NCI-H2227 (cell line): ENCODE data around the gene ZNF362.

Source experiments
- DNase-seq: peaks from one replicate; lab custom pipeline; 2025; ENCODE audit not compliant: unreplicated experiment; lab: John Stamatoyannopoulos, UW

ZNF362 gene

DNA sequence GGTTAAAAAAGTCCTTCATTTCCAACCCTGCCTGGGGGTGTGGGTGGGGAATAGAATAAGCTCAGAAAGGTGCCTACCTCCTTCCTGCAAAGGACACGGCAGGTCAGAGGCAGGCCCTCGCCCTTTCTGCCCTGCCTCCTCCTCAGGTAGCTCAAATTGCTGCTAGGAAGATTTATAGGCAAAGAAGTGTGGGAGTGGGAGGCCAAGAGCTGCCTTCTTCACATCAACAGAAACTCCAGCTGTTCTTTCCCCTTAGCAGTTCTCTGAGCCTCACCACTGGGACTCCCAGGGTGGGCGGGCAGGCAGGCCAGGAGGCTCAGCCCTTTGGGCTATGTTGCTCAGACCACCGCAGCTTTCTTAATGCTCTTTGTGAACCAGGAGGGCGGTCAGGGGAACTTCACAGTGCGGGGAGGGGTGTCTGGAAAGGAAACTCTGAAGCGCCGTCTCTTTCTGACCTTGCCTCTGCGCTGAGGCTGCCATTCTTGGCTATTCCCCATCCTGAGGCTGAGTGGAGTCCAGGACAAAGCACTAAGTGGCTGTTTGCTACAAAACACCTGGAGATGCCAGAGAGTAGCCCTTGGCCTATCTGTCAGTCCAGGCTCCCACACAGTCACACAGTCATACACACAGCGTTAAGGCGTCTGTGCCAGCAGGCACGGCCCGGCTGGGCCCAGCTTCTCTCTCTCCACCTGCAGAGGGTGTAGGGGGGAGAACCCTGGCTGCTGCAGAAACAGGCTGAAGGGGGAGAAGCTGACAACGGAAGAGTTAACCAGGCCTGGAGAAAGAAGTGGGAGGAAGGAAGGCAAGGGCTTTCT lies 67.6 kb downstream of the ZNF362 start:
- no peak for DNase-seq

DNA sequence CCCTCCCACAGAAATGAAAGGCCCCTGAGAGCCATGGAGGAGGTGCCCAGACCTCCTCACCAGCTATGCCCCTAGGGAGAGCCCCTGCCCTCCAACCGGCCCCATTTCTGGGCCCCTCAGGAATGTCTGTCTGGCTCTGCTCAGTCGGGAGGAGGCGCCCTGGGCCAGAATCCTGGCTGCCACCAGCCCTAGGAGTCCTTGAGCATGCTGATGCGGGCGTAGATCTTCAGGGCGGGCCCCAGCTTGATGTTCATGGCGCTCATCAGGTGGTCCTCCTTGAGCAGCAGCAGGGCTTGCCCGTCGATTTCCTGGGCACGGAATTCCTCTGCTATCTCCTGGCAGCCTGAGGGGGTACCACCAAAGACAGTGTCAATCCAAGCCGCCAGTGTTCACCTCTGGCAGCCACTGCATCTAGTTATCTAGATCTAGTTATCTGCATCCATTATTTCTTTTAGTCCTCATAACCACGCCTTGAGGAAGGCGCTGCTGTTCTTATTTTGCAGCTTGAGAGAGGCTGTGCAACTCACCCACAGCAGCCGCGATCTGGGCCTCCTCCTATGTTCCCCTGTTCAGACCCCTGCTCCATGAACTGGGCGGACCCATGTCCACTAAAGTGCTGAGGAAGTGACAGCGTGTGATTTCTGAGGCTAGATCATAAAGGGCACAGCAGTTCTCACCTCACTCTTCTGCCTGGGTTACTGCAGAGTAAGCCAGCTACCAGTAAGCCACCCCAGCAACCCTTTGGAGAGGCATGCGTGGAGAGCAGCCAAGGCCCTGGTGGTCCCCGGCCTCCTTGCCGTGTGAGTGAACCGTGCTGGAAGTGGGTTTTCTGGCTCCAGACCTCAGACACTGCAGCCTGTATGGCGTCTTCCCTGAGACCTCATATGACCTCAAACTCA lies 68.6 kb downstream of the ZNF362 start:
- DNase-seq = no peak

DNA sequence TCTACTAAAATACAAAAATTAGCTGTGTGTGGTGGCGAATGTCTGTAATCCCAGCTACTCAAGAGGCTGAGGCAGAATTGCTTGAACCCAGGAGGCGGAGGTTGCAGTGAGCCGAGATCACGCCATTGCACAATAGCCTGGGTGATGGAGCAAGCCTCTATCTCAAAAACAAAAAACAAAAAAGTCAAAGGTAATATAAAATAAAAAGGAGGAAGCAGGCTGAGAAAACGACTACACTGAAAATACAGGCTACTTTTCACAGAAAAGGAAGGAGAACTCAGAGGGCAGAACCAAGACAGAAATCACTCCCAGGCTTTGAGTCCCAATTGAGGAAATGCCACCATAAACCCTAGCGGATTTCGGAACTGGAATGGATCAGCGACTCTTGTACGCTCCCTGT lies 70.5 kb downstream of the ZNF362 start:
- no peak for DNase-seq

DNA sequence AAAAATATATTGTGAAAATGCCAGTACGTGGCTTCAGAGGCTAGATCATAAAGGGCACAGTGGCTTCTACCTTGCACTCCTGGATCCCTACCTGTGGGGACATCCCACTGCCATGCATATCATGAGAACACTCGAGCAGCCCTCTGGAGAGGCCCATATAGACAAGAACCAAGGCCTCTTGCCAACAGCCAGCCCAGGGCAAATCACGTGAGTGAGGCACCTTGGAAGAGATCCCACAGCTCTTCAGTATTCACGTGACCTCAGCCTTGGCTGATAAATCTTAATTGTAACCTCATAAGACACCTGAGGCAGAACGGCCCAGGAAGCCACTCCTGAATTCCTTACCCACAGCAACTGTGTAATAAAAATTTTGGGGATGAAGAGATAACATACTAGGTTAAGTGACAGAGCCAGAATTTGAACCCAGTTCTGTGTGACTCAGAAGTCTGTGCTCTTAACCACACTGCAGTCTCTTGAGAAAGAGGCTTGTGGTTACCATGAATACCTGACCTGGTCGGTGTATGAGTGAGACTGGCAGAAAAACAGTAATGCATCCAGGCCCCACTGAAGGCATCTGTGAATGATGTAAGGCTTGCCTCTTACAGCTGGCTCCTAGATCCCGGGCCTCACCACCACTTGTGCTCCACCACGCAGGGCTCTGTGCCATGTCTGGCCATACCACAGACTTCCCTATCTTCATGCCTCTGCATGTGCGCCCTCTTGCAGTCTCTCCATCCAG lies 71.5 kb downstream of the ZNF362 start:
- DNase-seq = no peak

- no peak for DNase-seq
These were observed 72.5 kb downstream of the ZNF362 start for GRCh38 chr1:33328817-33329216.

DNA sequence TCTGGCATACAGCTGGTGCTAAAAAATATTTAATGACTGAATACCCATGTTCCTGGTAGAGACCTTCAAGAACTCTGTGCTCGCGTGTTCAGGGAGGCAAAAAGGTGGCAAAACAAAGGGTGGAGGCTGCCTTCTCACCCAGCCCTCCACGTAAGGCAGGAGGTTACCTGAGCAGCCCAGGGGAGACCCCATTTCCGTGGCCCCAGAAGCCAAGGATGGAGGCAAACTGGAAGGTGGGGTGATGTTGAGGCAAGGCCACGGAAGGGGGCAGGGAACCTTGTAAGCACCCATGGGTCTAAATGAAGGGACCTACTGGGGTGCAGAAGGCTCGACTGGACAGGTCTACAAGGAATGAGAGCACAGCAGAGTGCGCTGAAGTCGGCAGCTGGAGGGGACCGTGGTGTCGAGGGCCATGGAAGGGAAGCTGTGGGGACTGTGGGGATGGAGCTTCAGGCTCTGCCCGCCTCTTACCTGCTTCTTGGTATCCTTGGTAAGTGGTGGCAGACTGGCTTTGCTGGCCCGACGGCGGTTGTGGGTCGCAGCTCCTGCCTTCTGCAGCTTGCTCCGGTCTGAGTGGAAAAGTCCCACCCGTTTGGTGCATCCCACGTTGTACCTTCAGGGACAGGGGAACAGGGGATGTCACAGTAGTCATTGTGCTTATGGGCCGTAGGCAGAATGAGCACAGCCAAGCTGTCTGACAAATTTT lies 73.5 kb downstream of the ZNF362 start:
- no peak for DNase-seq

GRCh38 chr1:33330361-33330890 lies 74.1 kb downstream of the ZNF362 start:
- DNase-seq = no peak

GRCh38 chr1:33330906-33331305 lies 74.6 kb downstream of the ZNF362 start:
- DNase-seq = no peak

DNA sequence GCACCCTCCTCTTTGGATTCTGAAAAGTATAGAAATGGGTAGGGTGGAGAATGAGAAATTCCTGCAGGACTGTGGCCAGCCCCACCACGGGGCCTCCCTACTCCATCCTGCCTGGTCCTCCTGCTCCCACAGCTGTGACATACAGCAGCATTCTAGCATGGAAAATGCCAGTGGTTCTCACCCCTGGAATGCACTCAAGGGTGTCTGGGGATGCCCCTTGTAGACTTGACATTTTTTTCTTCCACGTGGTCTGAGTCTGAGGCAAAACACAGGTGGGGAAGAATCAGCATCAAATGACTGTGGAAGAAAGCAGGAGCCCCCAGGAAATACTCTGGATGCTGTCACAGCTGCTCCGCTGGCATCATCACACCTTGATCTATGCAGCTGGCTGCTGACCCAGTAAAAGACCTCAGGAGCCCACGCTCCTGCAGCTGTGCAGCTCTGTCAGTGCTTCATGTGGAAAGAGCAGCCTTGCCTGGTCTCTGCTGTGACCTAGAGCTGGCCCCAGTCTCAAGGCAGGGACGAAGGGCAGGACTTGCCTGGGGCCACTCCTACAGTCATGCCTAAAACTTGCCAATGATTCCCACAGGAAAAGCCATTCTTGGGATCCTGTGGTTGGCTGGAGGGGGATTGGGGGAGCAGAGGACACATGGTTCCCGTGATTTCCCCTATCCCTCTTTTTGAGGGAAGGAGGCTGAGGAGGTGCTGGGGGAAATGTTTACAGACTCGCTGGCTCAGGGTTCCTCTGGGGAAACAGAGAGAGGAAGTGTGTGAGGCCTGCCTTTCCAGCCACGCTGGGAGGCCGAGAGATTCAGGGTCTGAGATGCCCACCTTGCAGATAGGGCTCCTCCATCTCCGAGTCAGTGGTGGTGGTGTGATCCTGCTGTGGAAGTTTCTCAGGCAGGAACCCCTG lies 75.4 kb downstream of the ZNF362 start:
- DNase-seq = no peak

DNA sequence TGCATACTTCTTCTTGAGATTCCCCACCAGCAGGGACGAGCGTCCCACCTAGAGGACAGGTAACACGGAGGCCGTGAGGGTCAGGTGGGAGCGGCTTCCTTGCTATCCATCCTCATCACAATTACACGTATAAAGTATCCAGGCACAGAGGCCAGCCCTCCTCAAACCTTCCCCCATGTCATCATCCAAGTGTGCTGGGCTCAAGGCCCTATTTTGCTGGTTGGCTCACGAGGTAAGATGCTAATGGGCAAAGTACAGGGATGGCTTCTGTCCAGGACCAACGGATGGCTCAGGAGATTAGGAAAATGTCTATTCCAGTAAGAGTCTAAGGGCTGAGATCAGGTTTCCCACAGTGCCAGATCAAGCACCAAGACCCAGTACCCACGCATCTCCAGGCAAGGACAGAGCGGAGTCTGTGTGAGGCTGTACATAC lies 76.1 kb downstream of the ZNF362 start:
- DNase-seq = no peak

GRCh38 chr1:33332881-33333280 lies 76.6 kb downstream of the ZNF362 start:
- DNase-seq = no peak

DNA sequence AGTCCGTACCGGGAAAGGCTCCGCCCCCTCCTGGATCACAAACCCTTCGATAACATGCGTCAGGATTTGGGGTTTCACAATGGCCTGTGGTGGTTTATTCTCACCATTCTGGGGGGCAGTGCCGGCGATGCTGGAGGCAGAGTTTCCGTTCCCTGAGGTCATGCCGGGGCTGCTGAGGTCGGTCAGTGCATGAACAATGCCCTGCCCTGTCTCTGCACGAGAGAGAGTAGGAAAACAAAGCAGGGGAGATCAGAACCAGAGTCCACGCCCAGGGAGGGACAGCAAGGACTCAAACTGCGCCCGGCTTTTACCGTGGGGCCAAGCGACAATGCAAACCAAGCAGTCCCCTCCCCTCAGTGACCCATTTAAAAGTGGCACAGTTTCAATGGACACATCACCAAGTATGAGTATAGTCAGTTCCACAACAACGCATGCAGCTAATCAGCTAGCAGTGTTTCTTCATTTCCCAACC lies 77.8 kb downstream of the ZNF362 start:
- no peak for DNase-seq

- no peak for DNase-seq
These were observed 78.7 kb downstream of the ZNF362 start for GRCh38 chr1:33335020-33335419.

DNA sequence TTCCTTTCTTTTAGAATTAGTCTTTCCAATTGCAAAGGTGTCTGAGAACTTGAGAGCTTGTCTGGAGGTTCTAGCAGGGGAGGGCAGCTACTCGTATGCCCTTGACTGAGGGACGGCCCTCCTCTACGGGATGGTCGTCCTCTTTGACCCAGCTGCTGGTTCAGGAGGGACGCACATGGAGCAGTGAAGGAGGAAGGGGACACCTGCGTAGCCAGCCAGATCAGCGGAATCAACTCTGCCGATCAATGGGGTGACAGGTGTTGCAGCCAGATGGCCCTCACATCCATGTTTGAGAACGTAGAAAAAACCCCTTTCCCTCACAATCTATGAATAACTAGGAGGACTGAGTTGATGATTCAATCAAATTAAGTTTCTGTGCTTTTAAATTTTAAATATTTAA lies 80.3 kb downstream of the ZNF362 start:
- no peak for DNase-seq

DNA sequence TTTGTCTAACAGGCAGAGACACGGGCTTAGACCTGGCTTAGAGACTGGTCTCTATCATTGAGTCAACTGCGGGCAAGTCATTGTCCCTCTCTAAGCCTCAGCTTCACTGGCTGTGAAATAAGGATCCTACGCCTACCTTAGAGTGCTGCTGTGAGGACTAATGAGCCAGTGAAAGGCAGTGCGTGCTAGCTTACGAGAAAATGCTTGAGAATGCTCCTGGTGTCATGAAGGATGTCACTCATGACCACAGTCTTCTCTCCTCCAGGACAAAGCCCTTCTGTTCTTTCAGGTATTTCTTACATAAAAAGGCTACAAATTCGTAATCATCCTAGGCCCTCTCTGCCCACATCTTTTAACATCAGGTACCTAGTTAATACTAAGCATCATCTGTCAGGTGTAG lies 81.1 kb downstream of the ZNF362 start:
- no peak for DNase-seq

- no peak for DNase-seq
These were observed 81.8 kb downstream of the ZNF362 start for GRCh38 chr1:33338048-33338439.

DNA sequence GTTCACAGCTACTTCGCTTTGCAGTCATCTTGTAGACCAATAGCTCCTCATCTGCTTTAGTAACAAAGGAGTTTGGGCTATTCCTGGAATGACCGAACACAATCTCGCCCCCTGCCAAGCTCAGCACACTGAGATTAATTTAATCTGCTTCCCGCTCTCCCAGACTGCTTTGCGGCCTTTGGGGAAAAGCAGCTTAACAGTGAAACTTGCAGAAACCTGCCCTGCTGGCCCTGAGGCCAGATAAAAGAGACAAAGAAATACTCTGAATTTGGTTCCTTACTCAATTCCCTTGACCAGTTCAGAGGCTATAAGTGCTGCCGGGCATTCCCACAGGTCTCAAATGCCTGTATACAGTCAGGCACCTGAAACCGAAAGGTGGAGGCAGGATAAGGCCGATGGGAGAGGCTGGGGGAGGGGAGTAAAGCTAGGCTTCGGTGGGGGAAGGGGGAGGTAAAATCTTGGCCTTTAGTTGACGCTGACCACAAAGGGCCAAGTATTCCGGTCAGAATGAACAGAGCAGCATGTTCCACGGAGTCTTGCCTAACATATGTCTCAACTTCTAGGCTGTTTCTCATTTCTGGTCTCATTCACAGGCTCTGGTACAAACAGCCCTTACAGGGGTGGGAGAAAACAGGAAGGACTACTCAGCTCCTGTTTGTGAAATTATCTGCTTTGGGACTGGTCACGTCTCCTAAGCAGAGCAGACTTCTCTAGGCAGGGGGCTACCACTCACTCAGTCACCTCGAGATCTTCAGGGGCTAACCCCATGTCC lies 82.3 kb downstream of the ZNF362 start:
- DNase-seq = no peak

DNA sequence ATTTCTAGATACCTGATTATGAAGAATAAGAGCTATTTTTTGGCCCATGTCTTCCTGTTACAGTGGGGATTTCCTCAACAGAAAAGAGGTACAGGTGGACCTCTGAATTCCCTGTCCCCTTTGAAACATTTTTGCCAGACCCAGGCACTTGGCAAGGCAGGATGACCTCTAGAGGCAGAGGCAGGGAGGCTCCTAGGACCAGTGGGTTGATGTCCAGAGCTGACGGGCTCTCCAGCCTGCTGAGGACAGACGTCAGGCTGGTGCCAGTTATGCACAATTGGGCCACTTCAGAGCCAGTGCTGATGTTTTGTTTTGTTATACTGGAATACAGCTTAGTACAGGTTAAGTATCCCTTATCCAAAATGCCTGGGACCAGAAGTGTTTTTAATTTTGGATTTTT lies 83.1 kb downstream of the ZNF362 start:
- DNase-seq = no peak

DNA sequence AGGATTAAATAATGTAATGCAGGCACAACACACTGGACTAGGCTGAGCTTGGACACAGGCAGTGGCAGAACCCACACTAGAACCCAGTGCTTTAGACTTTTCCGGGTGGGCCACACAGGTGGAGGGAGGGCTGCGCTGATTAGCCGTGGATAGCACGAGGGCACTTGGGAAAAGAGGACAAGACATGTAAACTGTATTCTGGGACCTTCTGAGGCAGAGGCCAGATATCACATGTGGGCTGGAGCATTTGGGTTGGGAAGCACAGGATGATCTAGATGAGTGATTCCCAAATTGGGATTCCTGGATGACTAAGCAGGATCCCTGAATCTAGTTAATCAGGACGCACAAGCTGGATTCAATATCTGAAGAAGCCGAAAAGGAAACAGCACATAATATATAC lies 84.9 kb downstream of the ZNF362 start:
- no peak for DNase-seq
